ENCODE results near the gene SOWAHB.

DNA sequence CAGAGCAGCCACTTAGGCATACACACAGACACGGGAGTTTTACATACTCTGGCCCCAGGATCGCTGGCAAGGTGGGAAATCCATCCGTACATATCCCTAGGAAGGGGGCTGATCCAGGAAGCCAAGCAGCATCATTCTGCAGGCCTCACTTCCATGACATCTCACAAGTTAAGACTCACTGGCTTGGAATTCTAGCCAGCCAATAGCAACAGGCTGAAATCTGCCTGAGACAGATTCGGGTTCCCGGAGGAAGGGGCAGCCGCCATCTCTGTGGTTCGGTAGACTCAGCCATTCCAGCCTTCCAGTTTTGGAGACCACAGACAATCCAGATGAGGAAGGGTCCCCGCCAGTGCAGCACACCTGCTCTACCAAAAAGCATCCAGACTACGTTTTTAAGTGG, 31.3 kb downstream of the SOWAHB start:
- TF ChIP-seq EZH2 (IDR thresholded peaks at IDR 0.05), result no peak
- TF ChIP-seq POLR2AphosphoS5 (IDR thresholded peaks at IDR 0.05; ENCODE audit: borderline replicate concordance, low read depth, low read length), result no peak
